Activated CD4-positive, alpha-beta T cell treated with anti-CD3 and anti-CD28 coated beads for 36 hours (primary cell): ENCODE results near the gene USF1. TPM values are rescaled to one million over a fixed set of nuclear protein-coding genes. Genes with fewer than 3 reads are reported as not detected.
"Not testable (repeated sequence)": the region's sequence is repeated elsewhere in the genome, so short reads cannot be mapped to it uniquely, and the experiment has no call there.

Experiments used
- ATAC-seq: fragments of 200-7000 bp; cut with Tn5 transposase; one replicate; pipeline ENCODE4 v1.10.0; 2021; ENCODE audit warnings: mild to moderate bottlenecking, moderate library complexity
- CTCF ChIA-PET: fragments of 350-600 bp; sonication (Branson Sonifier 250); formaldehyde crosslinking; loops from one replicate; lab custom pipeline; 2021; ENCODE audit warnings: antibody characterized with exemption; lab: Charles Lee
- POLR2A ChIA-PET: fragments of 350-600 bp; sonication (Branson Sonifier 250); formaldehyde crosslinking; loops from one replicate; lab custom pipeline; 2021; ENCODE audit warnings: antibody characterized with exemption, inconsistent platforms; lab: Charles Lee
- DNase-seq: peaks from one replicate; pipeline ENCODE4 v3.0.0-alpha.2; 2020
- H3K27ac Mint-ChIP-seq: one replicate; pipeline ENCODE4 v1.8.0; 2021; ENCODE audit warnings: mixed read lengths
- H3K27me3 Mint-ChIP-seq: one replicate; pipeline ENCODE4 v1.8.0; 2021; ENCODE audit warnings: mixed read lengths
- H3K36me3 Mint-ChIP-seq: one replicate; pipeline ENCODE4 v1.8.0; 2021; ENCODE audit warnings: low read depth, mixed read lengths
- H3K4me1 Mint-ChIP-seq: one replicate; pipeline ENCODE4 v1.8.0; 2021; ENCODE audit warnings: mixed read lengths
- H3K4me3 Mint-ChIP-seq: one replicate; pipeline ENCODE4 v1.8.0; 2021; ENCODE audit warnings: mild to moderate bottlenecking, moderate library complexity, mixed read lengths
- H3K9me3 Mint-ChIP-seq: one replicate; pipeline ENCODE4 v1.8.0; 2021; ENCODE audit warnings: low read depth, mixed read lengths
- intact Hi-C, 2 experiments: fragments of 100-400 bp; cut with DNase I in 1 of 2; cut with micrococcal nuclease in 1 of 2; formaldehyde crosslinking; loops; one replicate each; pipeline versions ENCODE4 v1.14.2 to v1.15.1; 2022 to 2024; cut with DNase I, micrococcal nuclease
- total RNA-seq, 2 experiments: library from RNA; stranded (reverse); gene quantifications; one replicate each; pipeline ENCODE4 v1.2.3, GENCODE V29; 2021

The USF1 gene
- total RNA-seq, 2 experiments from 2014 or later: 34.5 to 42.8 TPM

- no peaks in the 10 kb centered on the region for H3K9me3 Mint-ChIP-seq
- intact Hi-C loops: loop anchor here (1.0 to 2.0 kb wide), 5 partner anchors 18 to 378 kb away; partner anchors contain the start of genes TSTD1 (in 1 of the 2) and USF1 (in 1 of the 2)
- peaks cover 33% of the 10 kb centered on the region for H3K4me1 Mint-ChIP-seq
- peak; percentile 48 for ATAC-seq
- peak within 1 kb of the TSS; percentile 86 for H3K27ac Mint-ChIP-seq
- peak within 1 kb of the TSS; percentile 87 for H3K4me3 Mint-ChIP-seq
- no peaks in the 10 kb centered on the region for H3K27me3 Mint-ChIP-seq
- no peaks in the 10 kb centered on the region for H3K36me3 Mint-ChIP-seq
- POLR2A ChIA-PET: interaction anchor here (1.0 to 1.9 kb wide), 6 partner anchors 17 to 225 kb away, joined by 3 to 8 read pairs (median 4); partner anchors contain the start of genes ARHGAP30, DEDD, LY9 and USF1
- CTCF ChIA-PET: interaction anchor here (0.5 to 2.6 kb wide), 16 partner anchors 7 to 216 kb away, joined by 3 to 11 read pairs (median 5); partner anchors contain the start of genes ARHGAP30, TSTD1 and USF1
- DNase-seq: peak; percentile 56
Measured at GRCh38 chr1:161020509-161021164, 25.1 kb downstream of the USF1 start, which contains the start of gene F11R. Gene F11R (minus strand): TSS chr1:161021152. CDS start chr1:161021073, 79 bp downstream.

- POLR2A ChIA-PET: interaction anchor here (1.1 to 1.6 kb wide), 4 partner anchors 25 to 224 kb away, joined by 3 to 8 read pairs (median 4); partner anchors contain the start of genes DEDD, LY9 and USF1
- intact Hi-C loops: loop anchor here in 1 of 2 experiments (2.0 kb wide), 1 partner anchor 377 kb away; no protein-coding TSS in a partner anchor
- no peaks in the 10 kb centered on the region for H3K9me3 Mint-ChIP-seq
- ATAC-seq: no peak
- CTCF ChIA-PET: interaction anchor here (1.0 to 2.6 kb wide), 11 partner anchors 8 to 119 kb away, joined by 3 to 11 read pairs (median 5); partner anchors contain the start of genes TSTD1 and USF1
- H3K4me1 Mint-ChIP-seq: peaks cover 33% of the 10 kb centered on the region
- no peaks in the 10 kb centered on the region for H3K36me3 Mint-ChIP-seq
- peak; percentile 26 for DNase-seq
- no peaks in the 10 kb centered on the region for H3K27me3 Mint-ChIP-seq
- peak overlapping the region; percentile 86 for H3K27ac Mint-ChIP-seq
- peak overlapping the region; percentile 87 for H3K4me3 Mint-ChIP-seq
Measured at GRCh38 chr1:161019751-161020495, 25.9 kb downstream of the USF1 start.

- H3K27ac Mint-ChIP-seq, H3K9me3 Mint-ChIP-seq, H3K4me3 Mint-ChIP-seq, H3K36me3 Mint-ChIP-seq, intact Hi-C loops, H3K27me3 Mint-ChIP-seq, ATAC-seq, DNase-seq: not testable (repeated sequence)
- ChIA-PET POLR2A (interaction anchor here (0.7 kb wide), 1 partner anchor 259 kb away, joined by 3 read pairs; no protein-coding TSS in a partner anchor), CTCF (interaction anchor here (1.2 to 1.8 kb wide), 3 partner anchors 21 to 80 kb away, joined by 4 to 7 read pairs (median 5); partner anchors contain the start of gene KLHDC9)
- peaks cover 34% of the 10 kb centered on the region for H3K4me1 Mint-ChIP-seq
Measured at GRCh38 chr1:161019111-161019660, 26.6 kb downstream of the USF1 start.

GRCh38 chr1:161018631-161018930 is 27.2 kb downstream of the USF1 start:
- H3K27me3 Mint-ChIP-seq: no peaks in the 10 kb centered on the region
- peaks cover 40% of the 10 kb centered on the region for H3K4me1 Mint-ChIP-seq
- H3K4me3 Mint-ChIP-seq: no peak overlapping the region
- DNase-seq (no peak), ATAC-seq (no peak)
- ChIA-PET POLR2A (interaction anchor here (0.6 to 0.8 kb wide), 3 partner anchors 22 to 260 kb away, joined by 3 read pairs; no protein-coding TSS in a partner anchor), CTCF (interaction anchor here (0.6 to 1.8 kb wide), 6 partner anchors 21 to 849 kb away, joined by 3 to 7 read pairs (median 4); partner anchors contain the start of gene KLHDC9)
- H3K9me3 Mint-ChIP-seq: no peaks in the 10 kb centered on the region
- no peak overlapping the region for H3K27ac Mint-ChIP-seq
- intact Hi-C loops: no loop called here
- no peaks in the 10 kb centered on the region for H3K36me3 Mint-ChIP-seq

GRCh38 chr1:161017756-161018630 is 27.8 kb downstream of the USF1 start:
- Mint-ChIP-seq H3K27ac (no peak overlapping the region), H3K4me3 (no peak overlapping the region), H3K36me3 (no peaks in the 10 kb centered on the region), H3K4me1 (peaks cover 46% of the 10 kb centered on the region), H3K9me3 (no peaks in the 10 kb centered on the region), H3K27me3 (no peaks in the 10 kb centered on the region)
- CTCF ChIA-PET: interaction anchor here (0.6 to 1.8 kb wide), 7 partner anchors 20 to 848 kb away, joined by 3 to 7 read pairs (median 4); partner anchors contain the start of gene KLHDC9
- POLR2A ChIA-PET: interaction anchor here (0.6 to 0.8 kb wide), 3 partner anchors 22 to 260 kb away, joined by 3 read pairs; no protein-coding TSS in a partner anchor
- ATAC-seq: no peak
- DNase-seq: no peak
- intact Hi-C loops: no loop called here

- H3K36me3 Mint-ChIP-seq, POLR2A ChIA-PET, intact Hi-C loops, CTCF ChIA-PET, ATAC-seq, H3K9me3 Mint-ChIP-seq, DNase-seq, H3K27me3 Mint-ChIP-seq, H3K27ac Mint-ChIP-seq, H3K4me3 Mint-ChIP-seq: not testable (repeated sequence)
- peaks cover 49% of the 10 kb centered on the region for H3K4me1 Mint-ChIP-seq
Measured at GRCh38 chr1:161017181-161017580, 28.6 kb downstream of the USF1 start.

- H3K27me3 Mint-ChIP-seq, H3K9me3 Mint-ChIP-seq, H3K4me3 Mint-ChIP-seq, H3K36me3 Mint-ChIP-seq, DNase-seq, CTCF ChIA-PET, intact Hi-C loops, POLR2A ChIA-PET, ATAC-seq, H3K27ac Mint-ChIP-seq: not testable (repeated sequence)
- H3K4me1 Mint-ChIP-seq: peaks cover 48% of the 10 kb centered on the region
Measured at GRCh38 chr1:161016683-161017082, 29.1 kb downstream of the USF1 start.

DNA sequence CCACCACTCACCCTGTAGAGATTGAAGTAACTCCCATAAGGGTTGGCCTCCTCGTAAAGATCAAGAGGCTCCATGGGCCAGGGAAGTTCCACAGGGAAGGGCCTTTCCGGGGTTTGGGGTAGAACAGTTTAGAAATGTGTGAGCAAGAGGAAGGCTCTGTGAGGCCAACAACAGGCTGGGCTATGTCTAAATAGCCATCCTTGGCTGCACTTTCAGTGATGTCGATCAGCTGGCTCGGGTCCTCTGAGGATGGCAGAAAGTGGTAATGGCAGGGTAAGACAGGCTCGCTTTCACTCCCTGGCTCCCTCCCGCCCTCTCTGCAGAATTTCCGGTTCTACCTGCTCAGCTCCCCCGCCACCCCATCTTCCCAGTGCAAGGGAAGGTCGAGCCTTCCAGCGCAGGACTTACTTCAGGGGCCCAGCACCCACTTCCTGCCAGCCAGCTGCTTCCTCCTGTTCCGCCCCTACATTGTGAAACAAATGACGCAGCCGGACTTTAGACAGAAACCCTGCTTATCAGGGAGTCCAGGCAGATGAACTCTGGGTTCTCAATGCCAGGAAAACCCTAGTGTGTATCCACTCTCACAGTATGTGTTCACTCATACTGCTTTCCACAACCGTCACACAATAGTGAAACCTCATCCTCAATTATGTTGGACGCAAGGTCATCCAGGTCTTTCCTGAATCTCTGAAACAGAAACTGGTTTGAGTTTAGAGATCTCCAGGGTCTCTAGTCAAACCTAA is 32.1 kb downstream of the USF1 start:
- ChIA-PET POLR2A (interaction anchor here (0.7 to 1.1 kb wide), 3 partner anchors 60 to 189 kb away, joined by 3 to 4 read pairs (median 4); partner anchors contain the start of gene UFC1), CTCF (interaction anchor here (0.6 to 1.6 kb wide), 9 partner anchors 8 to 212 kb away, joined by 3 to 9 read pairs (median 3); partner anchors contain the start of genes F11R, KLHDC9, TOMM40L and USF1)
- peak overlapping the region; percentile 91 for H3K27ac Mint-ChIP-seq
- H3K9me3 Mint-ChIP-seq: no peaks in the 10 kb centered on the region
- no peaks in the 10 kb centered on the region for H3K36me3 Mint-ChIP-seq
- H3K4me1 Mint-ChIP-seq: peaks cover 31% of the 10 kb centered on the region
- peak overlapping the region; percentile 70 for H3K4me3 Mint-ChIP-seq
- peak; percentile 82 for DNase-seq
- intact Hi-C loops: loop anchor here in 1 of 2 experiments (5.0 kb wide), 1 partner anchor 51 kb away; no protein-coding TSS in a partner anchor
- no peaks in the 10 kb centered on the region for H3K27me3 Mint-ChIP-seq
- peak; percentile 85 for ATAC-seq

DNA sequence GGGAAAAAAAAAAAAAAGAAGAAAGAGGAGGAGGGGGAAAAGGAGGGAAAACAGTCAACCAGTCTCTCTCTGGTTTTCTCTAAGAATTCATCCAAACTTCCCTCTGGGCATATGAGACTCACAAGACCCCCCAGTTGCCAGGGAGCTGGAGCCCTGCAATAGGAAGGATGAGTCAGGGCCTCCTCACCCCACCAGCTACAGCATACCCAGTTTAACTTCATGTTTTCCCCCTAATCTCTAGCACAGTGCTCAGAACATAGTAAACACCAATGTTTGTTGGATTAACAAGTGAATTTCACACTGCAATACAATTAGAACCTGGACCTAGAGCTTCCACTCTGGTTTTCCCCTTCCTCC is 32.7 kb downstream of the USF1 start:
- peak overlapping the region; percentile 91 for H3K27ac Mint-ChIP-seq
- H3K9me3 Mint-ChIP-seq: no peaks in the 10 kb centered on the region
- intact Hi-C loops: loop anchor here in 1 of 2 experiments (5.0 kb wide), 1 partner anchor 51 kb away; no protein-coding TSS in a partner anchor
- ChIA-PET POLR2A (interaction anchor here (0.7 to 1.1 kb wide), 3 partner anchors 59 to 190 kb away, joined by 3 to 4 read pairs (median 4); partner anchors contain the start of gene UFC1), CTCF (interaction anchor here (0.6 to 1.6 kb wide), 9 partner anchors 8 to 213 kb away, joined by 3 to 9 read pairs (median 3); partner anchors contain the start of genes F11R, KLHDC9, TOMM40L and USF1)
- no peaks in the 10 kb centered on the region for H3K27me3 Mint-ChIP-seq
- ATAC-seq (peak; percentile 40), DNase-seq (peak; percentile 22)
- H3K4me1 Mint-ChIP-seq: peaks cover 31% of the 10 kb centered on the region
- peak overlapping the region; percentile 70 for H3K4me3 Mint-ChIP-seq
- no peaks in the 10 kb centered on the region for H3K36me3 Mint-ChIP-seq
